ENCODE measurements around the gene TM7SF3.
"Not testable (repeated sequence)": the region's sequence is repeated elsewhere in the genome, so short reads cannot be mapped to it uniquely, and the experiment has no call there.

TM7SF3 gene

GRCh38 chr12:27031531-27031930 lies 17.3 kb upstream of the TM7SF3 start:
- DNase-seq (ENCODE audit: low spot score) = no peak
- ChIA-PET CTCF (interaction anchor here (0.7 kb wide), 1 partner anchor 71 kb away, joined by 3 read pairs; no protein-coding TSS in a partner anchor), POLR2A (ENCODE audit: low non-redundant PET) (no interaction called here)
- no peak for TF ChIP-seq CTCF (conservative IDR thresholded peaks at IDR 0.05; ENCODE audit: low read depth)
- H3K27ac ChIP-seq = no peak overlapping the region

- no peak overlapping the region for H3K27ac ChIP-seq
- no peak for TF ChIP-seq CTCF (conservative IDR thresholded peaks at IDR 0.05; ENCODE audit: low read depth)
- DNase-seq (ENCODE audit: low spot score) = no peak
- ChIA-PET CTCF (interaction anchor here (0.6 kb wide), 1 partner anchor 72 kb away, joined by 4 read pairs; no protein-coding TSS in a partner anchor), POLR2A (ENCODE audit: low non-redundant PET) (interaction anchor here (0.7 kb wide), 1 partner anchor 77 kb away, joined by 3 read pairs; no protein-coding TSS in a partner anchor)
These were observed 12.1 kb upstream of the TM7SF3 start for GRCh38 chr12:27026257-27026656.

- POLR2A ChIA-PET (ENCODE audit: low non-redundant PET) = no interaction called here
- CTCF ChIA-PET = interaction anchor here (0.6 to 1.1 kb wide), 4 partner anchors 9 to 140 kb away, joined by 3 to 6 read pairs (median 4); no protein-coding TSS in a partner anchor
These were observed 10.9 kb upstream of the TM7SF3 start for GRCh38 chr12:27025116-27025515.

GRCh38 chr12:27024291-27024690 lies 10.1 kb upstream of the TM7SF3 start:
- TF ChIP-seq CTCF (conservative IDR thresholded peaks at IDR 0.05; ENCODE audit: low read depth) = no peak
- ChIA-PET POLR2A (ENCODE audit: low non-redundant PET) (no interaction called here), CTCF (interaction anchor here (1.0 to 1.1 kb wide), 2 partner anchors 8 to 12 kb away, joined by 4 to 6 read pairs; no protein-coding TSS in a partner anchor)
- no peak overlapping the region for H3K27ac ChIP-seq
- no peak for DNase-seq (ENCODE audit: low spot score)

More at GRCh38 chr12:27025116-27025515, 10.9 kb upstream of the TM7SF3 start:
- no peak for TF ChIP-seq CTCF (conservative IDR thresholded peaks at IDR 0.05; ENCODE audit: low read depth)
- H3K27ac ChIP-seq = no peak overlapping the region
- DNase-seq (ENCODE audit: low spot score) = no peak

- POLR2A ChIA-PET (ENCODE audit: low non-redundant PET) = no interaction called here
- TF ChIP-seq CTCF (conservative IDR thresholded peaks at IDR 0.05; ENCODE audit: low read depth) = no peak
These were observed 6.6 kb upstream of the TM7SF3 start for GRCh38 chr12:27020761-27021160.

GRCh38 chr12:27018037-27018436 lies 3.9 kb upstream of the TM7SF3 start:
- POLR2A ChIA-PET (ENCODE audit: low non-redundant PET) = no interaction called here
- CTCF ChIA-PET = no interaction called here
- TF ChIP-seq CTCF (conservative IDR thresholded peaks at IDR 0.05; ENCODE audit: low read depth) = no peak
- no peak for DNase-seq (ENCODE audit: low spot score)
- no peak overlapping the region for H3K27ac ChIP-seq

More at GRCh38 chr12:27020761-27021160, 6.6 kb upstream of the TM7SF3 start:
- H3K27ac ChIP-seq = no peak overlapping the region
- DNase-seq (ENCODE audit: low spot score) = no peak
- CTCF ChIA-PET = interaction anchor here (0.7 kb wide), 1 partner anchor 491 kb away, joined by 3 read pairs; no protein-coding TSS in a partner anchor

GRCh38 chr12:27017163-27017823 lies 3.1 kb upstream of the TM7SF3 start:
- CTCF ChIA-PET = interaction anchor here (1.6 kb wide), 1 partner anchor 7 kb away, joined by 6 read pairs; no protein-coding TSS in a partner anchor
- POLR2A ChIA-PET (ENCODE audit: low non-redundant PET); DNase-seq (ENCODE audit: low spot score); H3K27ac ChIP-seq: not testable (repeated sequence)

All from RWPE1 (cell line).